ENCODE data around the gene MLX.
A peak's percentile ranks its signal among the peaks of the same experiment; 100 is the strongest.
"Not testable (repeated sequence)": the region's sequence is repeated elsewhere in the genome, so short reads cannot be mapped to it uniquely, and the experiment has no call there.

Gene MLX

GRCh38 chr17:42547698-42548069, 19.2 kb upstream of the MLX start:
- Histone ChIP-seq H3K9ac (ENCODE audit: low read length) (peak overlapping the region; percentile 64), H2AFZ (ENCODE audit: insufficient read depth, low read length, poor library complexity) (peak overlapping the region; percentile 8), H3K4me3 (ENCODE audit: low read depth, low read length) (no peak overlapping the region), H3K14ac (ENCODE audit: low read length) (no peak overlapping the region), H4K8ac (ENCODE audit: low read depth, low read length) (peak overlapping the region; percentile 11), H3K4me1 (ENCODE audit: control insufficient read depth in 1 of 2, insufficient read depth in 2 of 2, low read length in 2 of 2) (peaks cover 19 to 23% of the 10 kb centered on the region in 2 experiments), H3K36me3 (ENCODE audit: control insufficient read depth in 1 of 2, insufficient read depth in 2 of 2, low read length in 2 of 2) (peaks cover 16% of the 10 kb centered on the region in 2 experiments), H4K12ac (ENCODE audit: low read depth, low read length) (peak overlapping the region; percentile 57), H3K23ac (ENCODE audit: low read length) (no peak overlapping the region), H3K27me3 (ENCODE audit: insufficient read depth, low read length) (no peaks in the 10 kb centered on the region), H4K91ac (ENCODE audit: low read depth, low read length) (peak overlapping the region; percentile 25), H3K27ac (ENCODE audit: low read depth, low read length) (no peak overlapping the region), H2AK5ac (ENCODE audit: low read length) (peak overlapping the region; percentile 51), H3K4me2 (ENCODE audit: low read length) (peak overlapping the region; percentile 58), H3K9me3 (ENCODE audit: insufficient read depth, low read depth, low read length) (no peaks in the 10 kb centered on the region), H3K79me1 (ENCODE audit: low read length) (peaks cover 4% of the 10 kb centered on the region), H3K4ac (ENCODE audit: low read depth, low read length) (no peak overlapping the region), H3K79me2 (ENCODE audit: control insufficient read depth, insufficient read depth, low read length, poor library complexity) (no peaks in the 10 kb centered on the region), H3K18ac (ENCODE audit: low read length) (no peak overlapping the region), H2BK120ac (ENCODE audit: insufficient read depth, low read length, poor library complexity) (peak overlapping the region; percentile 12), H2BK5ac (ENCODE audit: low read depth, low read length, poor library complexity) (no peak overlapping the region), H2BK12ac (ENCODE audit: low read length) (no peak overlapping the region)
- whole genome bisulfite sequencing (ENCODE audit: extremely low coverage, insufficient coverage, insufficient read length): no CpG with 5 or more reads among the region's 14 CpGs
- no peak for DNase-seq

- Histone ChIP-seq H3K14ac (ENCODE audit: low read length) (peak overlapping the region; percentile 54), H3K79me1 (ENCODE audit: low read length) (peaks cover 9% of the 10 kb centered on the region), H3K9ac (ENCODE audit: low read length) (no peak overlapping the region), H3K36me3 (ENCODE audit: control insufficient read depth in 1 of 2, insufficient read depth in 2 of 2, low read length in 2 of 2) (peaks cover 11 to 13% of the 10 kb centered on the region in 2 experiments), H3K18ac (ENCODE audit: low read length) (peak overlapping the region; percentile 49), H4K8ac (ENCODE audit: low read depth, low read length) (peak overlapping the region; percentile 72), H4K12ac (ENCODE audit: low read depth, low read length) (peak overlapping the region; percentile 57), H2BK5ac (ENCODE audit: low read depth, low read length, poor library complexity) (no peak overlapping the region), H2BK12ac (ENCODE audit: low read length) (no peak overlapping the region), H3K4me1 (ENCODE audit: control insufficient read depth in 1 of 2, insufficient read depth in 2 of 2, low read length in 2 of 2) (peaks cover 19 to 24% of the 10 kb centered on the region in 2 experiments), H3K27ac (ENCODE audit: low read depth, low read length) (no peak overlapping the region), H2BK120ac (ENCODE audit: insufficient read depth, low read length, poor library complexity) (peak overlapping the region; percentile 12), H3K79me2 (ENCODE audit: control insufficient read depth, insufficient read depth, low read length, poor library complexity) (peaks cover under 1% of the 10 kb centered on the region), H3K4ac (ENCODE audit: low read depth, low read length) (no peak overlapping the region), H3K4me2 (ENCODE audit: low read length) (peak overlapping the region; percentile 58), H3K27me3 (ENCODE audit: insufficient read depth, low read length) (no peaks in the 10 kb centered on the region), H3K9me3 (ENCODE audit: insufficient read depth, low read depth, low read length) (no peaks in the 10 kb centered on the region), H4K91ac (ENCODE audit: low read depth, low read length) (peak overlapping the region; percentile 41), H3K23ac (ENCODE audit: low read length) (no peak overlapping the region), H2AK5ac (ENCODE audit: low read length) (peak overlapping the region; percentile 51), H2AFZ (ENCODE audit: insufficient read depth, low read length, poor library complexity) (peak overlapping the region; percentile 40), H3K4me3 (ENCODE audit: low read depth, low read length) (peak overlapping the region; percentile 71)
- WGBS (ENCODE audit: extremely low coverage, insufficient coverage, insufficient read length): no CpG with 5 or more reads among the region's 74 CpGs
- DNase-seq: peak; percentile 66 to 83
These were observed 18.6 kb upstream of the MLX start for GRCh38 chr17:42548070-42548837.

GRCh38 chr17:42548993-42549755, 17.7 kb upstream of the MLX start:
- peaks cover 16% of the 10 kb centered on the region for H3K79me1 ChIP-seq (ENCODE audit: low read length)
- H3K36me3 ChIP-seq (ENCODE audit: control insufficient read depth in 1 of 2, insufficient read depth in 2 of 2, low read length in 2 of 2): peaks cover 3 to 5% of the 10 kb centered on the region in 2 experiments
- no peak overlapping the region for H4K12ac ChIP-seq (ENCODE audit: low read depth, low read length)
- no peak overlapping the region for H3K27ac ChIP-seq (ENCODE audit: low read depth, low read length)
- no peak overlapping the region for H2AFZ ChIP-seq (ENCODE audit: insufficient read depth, low read length, poor library complexity)
- no peak overlapping the region for H3K4ac ChIP-seq (ENCODE audit: low read depth, low read length)
- no peak overlapping the region for H3K23ac ChIP-seq (ENCODE audit: low read length)
- no peak overlapping the region for H4K91ac ChIP-seq (ENCODE audit: low read depth, low read length)
- no peak overlapping the region for H3K18ac ChIP-seq (ENCODE audit: low read length)
- no peaks in the 10 kb centered on the region for H3K9me3 ChIP-seq (ENCODE audit: insufficient read depth, low read depth, low read length)
- no peak overlapping the region for H2AK5ac ChIP-seq (ENCODE audit: low read length)
- no peak for DNase-seq
- H2BK5ac ChIP-seq (ENCODE audit: low read depth, low read length, poor library complexity): no peak overlapping the region
- H2BK12ac ChIP-seq (ENCODE audit: low read length): no peak overlapping the region
- H4K8ac ChIP-seq (ENCODE audit: low read depth, low read length): no peak overlapping the region
- no peaks in the 10 kb centered on the region for H3K27me3 ChIP-seq (ENCODE audit: insufficient read depth, low read length)
- no peak overlapping the region for H3K14ac ChIP-seq (ENCODE audit: low read length)
- H3K4me3 ChIP-seq (ENCODE audit: low read depth, low read length): no peak overlapping the region
- H3K4me1 ChIP-seq (ENCODE audit: control insufficient read depth in 1 of 2, insufficient read depth in 2 of 2, low read length in 2 of 2): peaks cover 27 to 31% of the 10 kb centered on the region in 2 experiments
- no peak overlapping the region for H2BK120ac ChIP-seq (ENCODE audit: insufficient read depth, low read length, poor library complexity)
- H3K9ac ChIP-seq (ENCODE audit: low read length): no peak overlapping the region
- H3K4me2 ChIP-seq (ENCODE audit: low read length): peak overlapping the region; percentile 58
- no CpG with 5 or more reads among the region's 14 CpGs for WGBS (ENCODE audit: extremely low coverage, insufficient coverage, insufficient read length)
- peaks cover 9% of the 10 kb centered on the region for H3K79me2 ChIP-seq (ENCODE audit: control insufficient read depth, insufficient read depth, low read length, poor library complexity)

GRCh38 chr17:42552736-42553135, 14.2 kb upstream of the MLX start, which contains the start of gene HSD17B1:
Gene HSD17B1, plus strand, starts transcription at chr17:42552923. Its CDS starts 11 bp downstream, at chr17:42552934.
- no CpG with 5 or more reads among the region's 15 CpGs for WGBS (ENCODE audit: extremely low coverage, insufficient coverage, insufficient read length)
- peak within 1 kb of the TSS; percentile 92 for H4K91ac ChIP-seq (ENCODE audit: low read depth, low read length)
- DNase-seq; H3K9me3 ChIP-seq (ENCODE audit: insufficient read depth, low read depth, low read length); H3K23ac ChIP-seq (ENCODE audit: low read length); H3K36me3 ChIP-seq (ENCODE audit: control insufficient read depth in 1 of 2, insufficient read depth in 2 of 2, low read length in 2 of 2); H3K27me3 ChIP-seq (ENCODE audit: insufficient read depth, low read length); H3K9ac ChIP-seq (ENCODE audit: low read length): not testable (repeated sequence)
- peak within 1 kb of the TSS; percentile 82 for H2BK120ac ChIP-seq (ENCODE audit: insufficient read depth, low read length, poor library complexity)
- peak within 1 kb of the TSS; percentile 97 for H3K18ac ChIP-seq (ENCODE audit: low read length)
- peak within 1 kb of the TSS; percentile 96 for H4K8ac ChIP-seq (ENCODE audit: low read depth, low read length)
- peak within 1 kb of the TSS; percentile 66 for H2AFZ ChIP-seq (ENCODE audit: insufficient read depth, low read length, poor library complexity)
- H2BK5ac ChIP-seq (ENCODE audit: low read depth, low read length, poor library complexity): peak within 1 kb of the TSS; percentile 53
- H3K79me2 ChIP-seq (ENCODE audit: control insufficient read depth, insufficient read depth, low read length, poor library complexity): peaks cover 16% of the 10 kb centered on the region
- peak within 1 kb of the TSS; percentile 93 for H3K4ac ChIP-seq (ENCODE audit: low read depth, low read length)
- peak within 1 kb of the TSS; percentile 79 for H4K12ac ChIP-seq (ENCODE audit: low read depth, low read length)
- peak within 1 kb of the TSS; percentile 90 for H2BK12ac ChIP-seq (ENCODE audit: low read length)
- H3K14ac ChIP-seq (ENCODE audit: low read length): peak within 1 kb of the TSS; percentile 95
- peaks cover 24 to 27% of the 10 kb centered on the region in 2 experiments for H3K4me1 ChIP-seq (ENCODE audit: control insufficient read depth in 1 of 2, insufficient read depth in 2 of 2, low read length in 2 of 2)
- H3K4me3 ChIP-seq (ENCODE audit: low read depth, low read length): peak within 1 kb of the TSS; percentile 92
- peak within 1 kb of the TSS; percentile 84 for H2AK5ac ChIP-seq (ENCODE audit: low read length)
- peak within 1 kb of the TSS; percentile 77 for H3K4me2 ChIP-seq (ENCODE audit: low read length)
- peak within 1 kb of the TSS; percentile 76 for H3K27ac ChIP-seq (ENCODE audit: low read depth, low read length)
- peaks cover 26% of the 10 kb centered on the region for H3K79me1 ChIP-seq (ENCODE audit: low read length)

Measured in trophoblast cell (in vitro differentiated cells and primary cell).